Aorta (tissue), 5 donors: ENCODE measurements around the gene TXNDC15. TPM values are rescaled to one million over a fixed set of nuclear protein-coding genes. Genes with fewer than 3 reads are reported as not detected.
"Not testable (repeated sequence)": the region's sequence is repeated elsewhere in the genome, so short reads cannot be mapped to it uniquely, and the experiment has no call there.

Experiments
- ATAC-seq: fragments of 200-7000 bp; cut with Tn5 transposase; one replicate; pipeline ENCODE4 v1.9.1; 2022; ENCODE audit warnings: moderate library complexity; ENCODE audit not compliant: low FRiP score
- DNase-seq, 2 donors: peaks; one replicate each; pipeline ENCODE4 v3.0.0-alpha.2; 2020
- H3K27ac ChIP-seq, 2 donors: one replicate each; pipeline ENCODE4 v1.5.1; 2013; ENCODE audit warnings: low read length in 2 of 2, mild to moderate bottlenecking in 2 of 2, moderate library complexity in 2 of 2, control low read depth in 1 of 2, inconsistent platforms in 1 of 2, low read depth in 1 of 2
- H3K27me3 ChIP-seq, 2 donors: one replicate each; pipeline ENCODE4 v1.6.1; 2013; ENCODE audit warnings: control low read depth in 1 of 2, low read length in 1 of 2, mild to moderate bottlenecking in 1 of 2, moderate library complexity in 1 of 2; ENCODE audit not compliant: insufficient read depth in 2 of 2, control insufficient read depth in 1 of 2
- H3K36me3 ChIP-seq, 2 donors: one replicate each; pipeline ENCODE4 v1.6.1; 2013; ENCODE audit warnings: control low read depth in 1 of 2, low read length in 1 of 2, mild to moderate bottlenecking in 1 of 2; ENCODE audit not compliant: insufficient read depth in 2 of 2, control insufficient read depth in 1 of 2
- H3K4me1 ChIP-seq, 2 donors: one replicate each; pipeline ENCODE4 v1.6.1; 2013; ENCODE audit warnings: low read length in 2 of 2, control low read depth in 1 of 2, mild to moderate bottlenecking in 1 of 2, moderate library complexity in 1 of 2; ENCODE audit not compliant: insufficient read depth in 2 of 2, control insufficient read depth in 1 of 2
- H3K4me3 ChIP-seq, 2 donors: one replicate each; pipeline ENCODE4 v1.5.1; 2013; ENCODE audit warnings: low read length in 2 of 2, control low read depth in 1 of 2, mild to moderate bottlenecking in 1 of 2
- H3K9me3 ChIP-seq: one replicate; pipeline ENCODE4 v1.6.1; 2013; ENCODE audit warnings: mild to moderate bottlenecking, low read length; ENCODE audit not compliant: control insufficient read depth
- WGBS, 2 donors: extraction: QIAGEN DNeasy Blood & Tissue Kit; methylation state at CpG; one replicate each; pipeline ENCODE4 v1.1.7; 2013; 5-methylcytosine and 5-hydroxymethylcytosine counted together
- intact Hi-C, 2 donors: fragments of 100-400 bp; cut with DNase I; formaldehyde crosslinking; loops; one replicate each; pipeline versions ENCODE4 v1.14.2 to v1.15.0; 2022
- polyA plus RNA-seq, 2 donors: library from polyadenylated mRNA; stranded (reverse); fragments of 200-250 nt; gene quantifications; one replicate each; pipeline ENCODE4 v1.2.3, GENCODE V29; 2013
- total RNA-seq, 2 donors: library from RNA; stranded (reverse); fragmentation: NEBNext Ultra II Directional; extraction: Animal tissue kit (Norgen Biotek cat#: 25700); gene quantifications; one replicate each; pipeline ENCODE4 v1.2.1, GENCODE V29; 2021
- donor health status: healthy with polysubstance abuse.
- donor health status: Bipolar disorder and iron deficiency.
- donor health status: DM: no; HTN: no; CAD: no.
- donor health status: DM: no; HTN: no; CAD: no.
- donor health status: DM: yes; HTN: yes; CAD: no.

The TXNDC15 gene
- total and polyA plus RNA-seq, 4 donors, result 67.7 to 122 (median 79.4) TPM

DNA sequence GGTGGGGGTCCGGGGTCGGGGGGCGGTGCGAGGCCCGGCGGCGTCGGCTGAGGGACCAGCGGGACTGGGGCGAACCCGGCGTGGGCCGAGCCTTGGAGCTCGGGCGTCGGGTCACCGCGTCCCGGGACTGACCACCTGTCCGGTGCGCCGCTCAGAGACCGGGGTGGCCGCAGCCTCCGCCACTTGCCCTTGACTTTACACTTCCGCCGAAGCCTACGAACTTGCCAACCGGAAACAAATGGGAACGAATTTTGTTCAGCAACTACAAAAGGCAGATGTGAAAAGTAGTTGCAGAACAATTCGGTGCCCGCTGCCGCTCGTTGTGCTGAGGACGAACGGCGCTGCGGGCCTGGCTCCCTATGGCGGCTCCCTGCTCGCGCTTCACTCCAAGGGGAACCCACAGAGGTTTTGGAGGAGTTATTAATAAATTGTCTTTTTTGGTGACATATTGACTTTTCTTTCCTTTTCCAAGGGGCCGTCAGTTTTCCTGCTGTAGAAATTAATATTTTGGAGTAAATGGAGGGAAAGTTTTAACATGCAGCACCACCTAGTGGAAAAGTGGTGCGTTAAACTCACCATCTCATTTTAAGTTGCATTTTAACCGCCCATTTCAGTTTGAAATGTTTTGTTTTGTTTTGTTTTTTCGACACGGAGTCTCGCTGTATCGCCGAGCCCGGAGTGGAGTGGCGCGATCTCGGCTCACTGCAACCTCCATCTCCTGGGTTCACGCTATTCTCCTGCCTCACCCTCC, 31.2 kb downstream of the TXNDC15 start:
- Histone ChIP-seq H3K27ac (peak overlapping the region; percentile 41 to 91), H3K4me3 (peak overlapping the region; percentile 85 to 87), H3K9me3 (no peaks in the 10 kb centered on the region), H3K4me1 (no peaks in the 10 kb centered on the region), H3K27me3 (no peaks in the 10 kb centered on the region), H3K36me3 (no peaks in the 10 kb centered on the region)
- ATAC-seq (peak; percentile 62), DNase-seq (peak in 1 of 2 donors; percentile 44)
- intact Hi-C loops, result loop anchor here in 1 of 2 donors (2.0 to 10.0 kb wide), 3 partner anchors 31 to 167 kb away; partner anchors contain the start of genes CAMLG and TXNDC15
- WGBS, 2 donors, result 0% methylated on average over 47 to 54 of the region's 54 CpGs

DNA sequence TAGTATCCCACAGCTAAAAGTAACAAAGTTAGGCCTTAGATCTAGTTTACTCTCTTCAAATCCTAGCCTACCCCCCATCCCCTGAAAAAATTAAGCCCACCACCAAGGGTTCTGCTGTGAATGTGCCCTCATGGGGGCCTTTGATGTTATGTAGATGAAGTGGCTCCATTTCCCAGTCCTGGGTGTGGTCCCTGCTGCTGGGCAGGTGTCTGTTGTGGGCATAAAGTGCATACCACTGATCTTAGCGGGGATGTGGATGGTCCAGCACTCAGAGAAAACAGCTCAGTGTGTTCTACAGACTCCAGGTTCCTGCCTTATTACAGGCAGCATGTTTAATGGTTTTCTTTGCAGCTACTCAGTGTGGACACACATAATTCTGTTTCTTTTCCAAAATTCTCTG, 32.6 kb downstream of the TXNDC15 start:
- ATAC-seq (no peak), DNase-seq (no peak)
- Histone ChIP-seq H3K27me3 (no peaks in the 10 kb centered on the region), H3K27ac (no peak overlapping the region), H3K4me3 (no peak overlapping the region), H3K4me1 (no peaks in the 10 kb centered on the region), H3K9me3 (no peaks in the 10 kb centered on the region), H3K36me3 (peaks cover 0 to 2% of the 10 kb centered on the region in 2 donors)
- intact Hi-C loops, result loop anchor here in 1 of 2 donors (10.0 kb wide), 1 partner anchor 112 kb away; no protein-coding TSS in a partner anchor
- WGBS, 2 donors, result 98 to 100% methylated on average over 1 of the region's 1 CpG

- WGBS, 2 donors, result 94 to 95% methylated on average over 2 of the region's 2 CpGs
- intact Hi-C loops, ATAC-seq, DNase-seq, H3K27me3 ChIP-seq, H3K4me1 ChIP-seq, H3K27ac ChIP-seq, H3K4me3 ChIP-seq, H3K9me3 ChIP-seq, H3K36me3 ChIP-seq: not testable (repeated sequence)
Observed at GRCh38 chr5:134910752-134911151, 36.6 kb downstream of the TXNDC15 start.

- intact Hi-C loops, result no loop called here
- Histone ChIP-seq H3K27ac (no peak overlapping the region), H3K4me1 (no peaks in the 10 kb centered on the region), H3K4me3 (no peak overlapping the region), H3K27me3 (no peaks in the 10 kb centered on the region), H3K9me3 (no peaks in the 10 kb centered on the region), H3K36me3 (peaks cover 0 to 4% of the 10 kb centered on the region in 2 donors)
- ATAC-seq, result no peak
- 71 to 77% methylated on average over 8 of the region's 8 CpGs for WGBS, 2 donors
- no peak for DNase-seq
Observed at GRCh38 chr5:134911285-134912206, 37.4 kb downstream of the TXNDC15 start.

GRCh38 chr5:134913254-134913653, 39.1 kb downstream of the TXNDC15 start:
- Histone ChIP-seq H3K4me1 (no peaks in the 10 kb centered on the region), H3K9me3 (no peaks in the 10 kb centered on the region), H3K4me3 (no peak overlapping the region), H3K36me3 (peaks cover 0 to 4% of the 10 kb centered on the region in 2 donors), H3K27ac (no peak overlapping the region), H3K27me3 (no peaks in the 10 kb centered on the region)
- 91 to 100% methylated on average over 3 of the region's 3 CpGs for WGBS, 2 donors
- ATAC-seq (no peak), DNase-seq (no peak)
- intact Hi-C loops, result no loop called here

GRCh38 chr5:134913795-134914194, 39.6 kb downstream of the TXNDC15 start:
- WGBS, 2 donors, result 95 to 96% methylated on average over 1 of the region's 1 CpG
- H3K9me3 ChIP-seq, result no peaks in the 10 kb centered on the region
- no peak overlapping the region for H3K27ac ChIP-seq
- peaks cover 0 to 4% of the 10 kb centered on the region in 2 donors for H3K36me3 ChIP-seq
- H3K4me3 ChIP-seq, result no peak overlapping the region
- DNase-seq (no peak), ATAC-seq (no peak)
- no peaks in the 10 kb centered on the region for H3K27me3 ChIP-seq
- no peaks in the 10 kb centered on the region for H3K4me1 ChIP-seq
- intact Hi-C loops, result no loop called here

DNA sequence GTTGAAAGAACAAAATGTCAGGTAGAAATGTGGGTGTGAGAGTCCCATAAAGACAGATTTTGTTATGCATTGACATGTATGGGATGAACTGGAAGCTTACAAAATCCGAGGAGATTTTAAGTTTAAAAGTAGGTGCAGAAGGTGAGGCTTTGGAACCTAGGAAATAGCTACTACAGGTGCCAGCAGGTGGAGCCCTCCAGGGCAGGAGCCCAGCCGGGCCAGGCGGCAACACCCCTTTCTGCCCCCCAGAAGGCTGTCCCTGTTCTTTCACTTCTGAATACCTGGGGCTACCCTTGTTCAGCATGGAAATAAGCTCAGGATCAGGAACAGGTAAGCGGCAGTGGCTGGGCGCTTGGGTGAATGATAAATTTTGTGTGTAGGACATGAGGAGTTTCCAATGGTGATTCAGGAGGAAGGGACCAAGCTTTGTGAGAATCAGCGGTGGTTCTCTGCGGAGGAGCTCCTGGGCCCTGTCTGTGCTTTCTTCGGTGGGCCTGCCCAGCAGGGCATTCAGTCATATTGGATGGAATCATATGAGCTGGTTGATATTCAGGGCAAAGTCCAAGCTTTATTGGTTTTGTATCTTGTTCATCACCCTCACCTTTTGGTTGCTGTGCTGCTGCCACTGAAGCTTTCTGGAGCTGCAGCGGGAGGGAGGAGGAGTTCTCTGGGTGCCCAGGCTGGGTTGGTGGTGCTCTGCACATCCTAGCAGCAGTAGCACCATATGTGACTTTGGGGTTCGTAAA, 43.1 kb downstream of the TXNDC15 start:
- no peak overlapping the region for H3K27ac ChIP-seq
- H3K4me1 ChIP-seq, result no peaks in the 10 kb centered on the region
- H3K36me3 ChIP-seq, result peaks cover 3% of the 10 kb centered on the region in 2 donors
- no peaks in the 10 kb centered on the region for H3K9me3 ChIP-seq
- no peak for ATAC-seq
- intact Hi-C loops, result no loop called here
- H3K27me3 ChIP-seq, result no peaks in the 10 kb centered on the region
- DNase-seq, result no peak
- 87 to 89% methylated on average over 10 of the region's 10 CpGs for WGBS, 2 donors
- H3K4me3 ChIP-seq, result no peak overlapping the region

DNA sequence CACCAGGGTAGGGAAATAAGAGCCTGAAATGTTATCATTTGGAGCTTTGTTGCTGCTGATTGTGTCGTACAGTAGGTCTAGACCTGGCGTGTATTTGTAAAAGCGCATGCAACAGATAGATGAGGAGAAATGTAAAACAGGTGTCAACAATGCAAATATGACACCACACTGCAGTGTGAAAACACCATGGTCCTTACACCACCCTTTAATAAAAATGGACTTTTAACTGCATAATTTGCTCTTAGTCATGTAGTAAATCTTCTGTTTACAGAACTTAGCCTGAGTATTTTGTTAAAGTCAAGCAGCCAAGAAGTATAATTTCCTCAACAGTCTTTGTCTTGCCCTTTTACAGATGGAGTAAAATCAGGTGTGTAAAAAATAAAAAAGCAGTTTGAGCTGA, 44.7 kb downstream of the TXNDC15 start:
- ATAC-seq (no peak), DNase-seq (no peak)
- Histone ChIP-seq H3K27ac (no peak overlapping the region), H3K27me3 (no peaks in the 10 kb centered on the region), H3K4me1 (no peaks in the 10 kb centered on the region), H3K9me3 (no peaks in the 10 kb centered on the region), H3K4me3 (no peak overlapping the region), H3K36me3 (peaks cover 3% of the 10 kb centered on the region in 2 donors)
- WGBS, 2 donors, result 93 to 94% methylated on average over 3 of the region's 3 CpGs
- intact Hi-C loops, result no loop called here
